Neural crest cell (in vitro differentiated cells): ENCODE results near the gene LPAR5. TPM values are rescaled to one million over a fixed set of nuclear protein-coding genes. Genes with fewer than 3 reads are reported as not detected.

Source experiments
- DNase-seq: peaks from one replicate; pipeline ENCODE4 v3.0.0; 2021; ENCODE audit warnings: low read depth, mixed read lengths, low spot score
- H3K27ac Mint-ChIP-seq: one replicate; pipeline ENCODE4 v1.8.0; 2021; ENCODE audit warnings: mild to moderate bottlenecking, mixed read lengths; ENCODE audit not compliant: unreplicated experiment
- H3K27me3 Mint-ChIP-seq: 2 replicates; pipeline ENCODE4 v1.8.0; 2021; ENCODE audit warnings: low read depth, mild to moderate bottlenecking, mixed read lengths
- H3K36me3 Mint-ChIP-seq: 2 replicates; pipeline ENCODE4 v1.8.0; 2021; ENCODE audit warnings: low read depth, mild to moderate bottlenecking, mixed read lengths
- H3K4me1 Mint-ChIP-seq: 2 replicates; pipeline ENCODE4 v1.8.0; 2021; ENCODE audit warnings: mixed read lengths
- H3K4me3 Mint-ChIP-seq: one replicate; pipeline ENCODE4 v1.8.0; 2021; ENCODE audit warnings: mild to moderate bottlenecking, mixed read lengths
- H3K9me3 Mint-ChIP-seq: 2 replicates; pipeline ENCODE4 v1.8.0; 2021; ENCODE audit warnings: mixed read lengths
- CTCF ChIP-seq: fragments of 200-600 bp; sonication (generic); conservative IDR thresholded peaks from 2 replicates; pipeline ENCODE4 v1.5.0; 2021; ENCODE audit warnings: antibody characterized with exemption, mild to moderate bottlenecking
- total RNA-seq: library from RNA; stranded (reverse); gene quantifications from 2 replicates; pipeline ENCODE4 v1.2.1, GENCODE V29; 2021

Gene LPAR5
- total RNA-seq, 1 donor from 2014 or later: not detected

- no peaks in the 10 kb centered on the region for H3K9me3 Mint-ChIP-seq
- H3K4me3 Mint-ChIP-seq: no peak overlapping the region
- H3K36me3 Mint-ChIP-seq: peaks cover 14% of the 10 kb centered on the region
- H3K4me1 Mint-ChIP-seq: peaks cover 16% of the 10 kb centered on the region
- TF ChIP-seq CTCF: no peak
- no peak overlapping the region for H3K27ac Mint-ChIP-seq
- no peaks in the 10 kb centered on the region for H3K27me3 Mint-ChIP-seq
- no peak for DNase-seq
Measured at GRCh38 chr12:6666211-6666610, 30.5 kb upstream of the LPAR5 start.

- peaks cover 16% of the 10 kb centered on the region for H3K4me1 Mint-ChIP-seq
- no peak for DNase-seq
- no peak for TF ChIP-seq CTCF
- H3K36me3 Mint-ChIP-seq: peaks cover 9% of the 10 kb centered on the region
- no peaks in the 10 kb centered on the region for H3K27me3 Mint-ChIP-seq
- no peaks in the 10 kb centered on the region for H3K9me3 Mint-ChIP-seq
- no peak overlapping the region for H3K27ac Mint-ChIP-seq
- peak overlapping the region; percentile 14 for H3K4me3 Mint-ChIP-seq
Measured at GRCh38 chr12:6664902-6665301, 29.1 kb upstream of the LPAR5 start.

DNA sequence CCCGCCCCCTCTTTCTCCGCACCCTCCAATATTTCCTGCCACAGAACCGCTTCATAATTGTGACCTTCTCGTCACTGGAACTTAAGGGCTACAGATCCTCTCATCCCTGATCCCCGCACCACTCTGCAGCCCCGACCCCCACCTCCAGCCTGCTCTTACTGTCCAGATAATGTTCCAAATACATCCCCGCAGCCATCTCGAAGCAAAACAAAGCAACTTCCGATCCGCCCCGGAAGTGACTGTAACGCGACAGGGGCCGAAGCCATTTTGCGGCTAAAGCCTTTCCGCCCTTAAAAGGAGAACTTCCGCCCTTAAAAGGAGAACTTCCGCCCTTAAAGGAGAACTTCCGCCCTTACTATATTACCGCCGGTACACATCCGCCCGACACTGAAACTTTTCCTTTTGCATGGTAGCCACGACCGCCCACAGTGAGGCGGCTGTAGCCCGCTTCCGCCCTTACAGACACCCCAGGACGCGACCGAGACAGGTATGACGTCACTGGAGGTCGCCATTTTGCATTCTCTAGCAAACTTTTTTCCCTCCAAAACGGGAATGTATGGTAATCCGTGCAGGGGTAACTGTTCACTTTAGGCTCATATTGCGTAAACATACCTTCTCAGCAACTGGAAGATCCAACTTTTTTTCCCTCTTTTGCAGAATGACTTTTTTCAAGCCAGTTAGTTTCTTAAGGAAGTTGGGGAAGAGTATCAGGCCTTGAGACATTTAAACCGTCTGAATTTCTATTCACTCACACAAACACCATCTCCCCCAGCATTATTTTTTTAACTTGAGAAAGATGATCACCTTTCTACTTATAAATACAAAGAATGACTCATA, 27.4 kb upstream of the LPAR5 start, which contains the start of gene ING4:
Gene ING4, minus strand, starts transcription at position 214 of the 837 bp plus-strand sequence. Its CDS starts 18 bp downstream, at position 196.
- no peak for TF ChIP-seq CTCF
- Mint-ChIP-seq H3K4me3 (peak within 1 kb of the TSS; percentile 94), H3K27ac (peak within 1 kb of the TSS; percentile 98), H3K9me3 (no peaks in the 10 kb centered on the region), H3K36me3 (peaks cover 6% of the 10 kb centered on the region), H3K4me1 (peaks cover 16% of the 10 kb centered on the region), H3K27me3 (no peaks in the 10 kb centered on the region)
- DNase-seq: peak; percentile 83

DNA sequence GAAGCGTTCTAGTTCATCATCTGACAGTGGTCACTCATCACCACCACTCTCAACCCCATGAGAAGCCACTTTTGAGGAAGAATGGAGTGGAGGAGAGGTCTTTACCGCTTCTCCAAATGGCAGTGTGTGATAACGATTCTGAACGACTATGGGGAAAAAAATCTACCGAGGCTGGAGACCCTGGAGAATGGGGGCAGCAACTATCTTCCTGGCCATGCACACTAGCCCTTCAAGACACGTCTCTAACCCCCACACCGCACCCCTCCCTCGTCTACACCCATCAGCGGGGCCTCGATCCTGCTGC, 26.8 kb upstream of the LPAR5 start:
- Mint-ChIP-seq H3K27ac (peak overlapping the region; percentile 98), H3K4me3 (peak overlapping the region; percentile 94), H3K36me3 (peaks cover 2% of the 10 kb centered on the region), H3K4me1 (peaks cover 16% of the 10 kb centered on the region), H3K9me3 (no peaks in the 10 kb centered on the region), H3K27me3 (no peaks in the 10 kb centered on the region)
- no peak for TF ChIP-seq CTCF
- DNase-seq: no peak

DNA sequence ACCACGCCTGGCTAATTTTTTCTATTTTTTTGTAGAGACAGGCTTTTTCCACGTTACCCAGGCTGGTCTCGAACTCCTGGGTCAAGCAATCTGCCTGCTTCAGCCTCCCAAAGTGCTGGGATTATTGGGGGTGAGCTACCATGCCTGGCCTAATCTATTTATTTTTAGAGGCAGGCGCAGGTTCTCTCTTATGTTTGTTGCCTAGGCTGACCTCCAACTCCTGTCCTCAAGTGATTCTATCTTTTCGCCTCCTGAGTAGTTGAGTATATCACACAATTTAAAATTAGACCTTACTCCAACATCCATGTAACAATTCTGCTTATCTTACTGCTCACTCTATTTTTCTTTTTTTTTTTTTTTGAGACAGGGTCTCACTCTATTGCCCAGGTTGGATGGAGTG, 18.2 kb upstream of the LPAR5 start:
- no peak for DNase-seq
- Mint-ChIP-seq H3K27me3 (no peaks in the 10 kb centered on the region), H3K4me1 (no peaks in the 10 kb centered on the region), H3K9me3 (no peaks in the 10 kb centered on the region), H3K27ac (no peak overlapping the region), H3K4me3 (no peak overlapping the region), H3K36me3 (peaks cover 7% of the 10 kb centered on the region)
- TF ChIP-seq CTCF: no peak
